HG03025 (cell line): ENCODE measurements around the gene ARL8A.
"Not testable (repeated sequence)": the region's sequence is repeated elsewhere in the genome, so short reads cannot be mapped to it uniquely, and the experiment has no call there.

Experiments used
- ATAC-seq: cut with Tn5 transposase; IDR thresholded peaks from one replicate; pipeline ENCODE4 v1.9.1; 2021; ENCODE audit warnings: mild to moderate bottlenecking, moderate library complexity; ENCODE audit not compliant: unreplicated experiment, low FRiP score

ARL8A gene

GRCh38 chr1:202144402-202145067 lies at the start of gene ARL8A:
Gene ARL8A, minus strand, starts transcription at chr1:202144737. Its CDS starts 165 bp downstream, at chr1:202144572.
- ATAC-seq, result no peak

- ATAC-seq, result no peak
Measured at GRCh38 chr1:202194328-202194648, 49.8 kb upstream of the ARL8A start.

GRCh38 chr1:202193614-202194327 lies 49.2 kb upstream of the ARL8A start, which contains the start of gene LGR6:
Gene LGR6, plus strand, starts transcription at chr1:202193799. Its CDS starts 191 bp downstream, at chr1:202193990.
- ATAC-seq, result no peak

DNA sequence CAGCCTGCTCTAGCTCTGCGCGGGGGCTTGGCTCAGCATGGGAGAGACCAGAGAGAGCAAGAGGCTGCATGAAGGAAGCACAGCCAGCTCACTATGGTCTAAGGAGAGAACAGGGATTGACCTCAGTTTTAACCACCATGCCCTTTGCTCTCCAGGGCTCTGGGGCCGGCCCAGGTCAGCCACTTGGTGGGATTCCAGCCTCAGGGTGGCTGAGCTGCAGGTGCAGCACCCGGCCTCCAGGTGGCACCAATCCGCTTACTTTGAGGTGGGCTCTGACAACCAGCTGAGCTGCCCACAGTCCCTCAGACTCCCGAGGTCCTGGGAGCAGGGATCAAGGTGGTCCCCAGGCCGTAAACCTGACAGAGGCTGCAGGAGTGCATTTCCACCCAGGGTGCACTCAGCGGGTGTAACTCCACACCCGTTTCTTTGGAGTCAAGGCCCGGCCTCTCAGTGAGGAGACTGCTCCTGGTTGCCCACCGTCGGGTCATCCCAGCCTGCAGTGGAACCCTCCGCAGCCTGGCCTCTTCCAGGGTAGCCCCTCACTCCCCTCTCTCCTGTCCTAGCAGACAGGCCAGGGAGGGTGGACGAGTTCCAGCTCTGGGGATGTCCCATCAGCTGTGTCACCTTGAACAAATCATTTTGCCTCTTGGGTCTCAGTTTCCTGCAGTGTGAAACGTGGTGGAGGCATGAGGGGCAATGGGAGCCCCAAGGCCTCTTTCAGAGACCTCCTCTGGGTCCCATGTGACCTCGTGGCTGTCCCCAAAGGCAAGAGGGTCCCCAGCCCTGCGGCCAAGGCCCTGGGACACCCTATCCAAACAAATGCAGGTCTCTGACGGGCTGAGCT lies 48.5 kb upstream of the ARL8A start:
- no peak for ATAC-seq

GRCh38 chr1:202191391-202191790 lies 46.9 kb upstream of the ARL8A start:
- ATAC-seq, result not testable (repeated sequence)

DNA sequence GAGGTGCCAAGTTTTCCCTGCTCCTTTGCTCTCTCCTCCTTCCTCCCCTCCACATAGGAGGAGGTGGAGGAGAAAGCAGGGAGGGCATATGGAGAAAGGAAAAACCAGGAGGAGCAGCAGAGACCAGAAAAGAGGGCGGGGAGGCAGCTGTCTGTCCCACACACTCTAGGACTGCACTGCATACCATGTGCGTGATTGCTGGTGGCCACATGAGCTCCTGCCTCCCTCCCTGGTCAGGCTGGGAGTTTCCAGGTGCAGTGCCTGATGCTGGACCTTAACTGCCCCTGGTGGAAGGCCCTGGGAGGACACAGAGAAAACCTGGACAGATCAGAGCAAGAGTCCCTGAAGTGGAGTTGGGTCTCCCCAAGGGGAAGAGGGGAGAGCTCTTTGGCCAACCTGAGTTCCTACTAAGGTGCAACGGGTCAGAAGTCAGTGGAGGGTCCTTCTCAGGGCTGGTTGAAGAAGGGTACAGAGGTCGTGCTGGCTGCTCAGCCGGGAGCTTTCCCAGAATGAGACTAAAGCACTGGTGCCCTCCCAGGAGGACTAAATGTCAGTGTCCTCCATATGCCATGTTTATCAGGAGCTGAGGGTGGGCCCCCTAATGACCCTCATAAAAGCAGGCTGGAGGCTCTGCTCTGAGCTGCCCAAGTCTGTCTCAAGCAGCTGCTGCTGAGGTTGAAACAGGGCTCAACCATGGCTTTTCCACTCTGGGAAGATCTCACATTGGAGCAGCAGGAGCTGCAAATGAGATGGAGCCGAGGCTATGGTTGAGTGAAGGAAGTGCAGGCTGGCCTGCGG lies 45.6 kb upstream of the ARL8A start:
- no peak for ATAC-seq

DNA sequence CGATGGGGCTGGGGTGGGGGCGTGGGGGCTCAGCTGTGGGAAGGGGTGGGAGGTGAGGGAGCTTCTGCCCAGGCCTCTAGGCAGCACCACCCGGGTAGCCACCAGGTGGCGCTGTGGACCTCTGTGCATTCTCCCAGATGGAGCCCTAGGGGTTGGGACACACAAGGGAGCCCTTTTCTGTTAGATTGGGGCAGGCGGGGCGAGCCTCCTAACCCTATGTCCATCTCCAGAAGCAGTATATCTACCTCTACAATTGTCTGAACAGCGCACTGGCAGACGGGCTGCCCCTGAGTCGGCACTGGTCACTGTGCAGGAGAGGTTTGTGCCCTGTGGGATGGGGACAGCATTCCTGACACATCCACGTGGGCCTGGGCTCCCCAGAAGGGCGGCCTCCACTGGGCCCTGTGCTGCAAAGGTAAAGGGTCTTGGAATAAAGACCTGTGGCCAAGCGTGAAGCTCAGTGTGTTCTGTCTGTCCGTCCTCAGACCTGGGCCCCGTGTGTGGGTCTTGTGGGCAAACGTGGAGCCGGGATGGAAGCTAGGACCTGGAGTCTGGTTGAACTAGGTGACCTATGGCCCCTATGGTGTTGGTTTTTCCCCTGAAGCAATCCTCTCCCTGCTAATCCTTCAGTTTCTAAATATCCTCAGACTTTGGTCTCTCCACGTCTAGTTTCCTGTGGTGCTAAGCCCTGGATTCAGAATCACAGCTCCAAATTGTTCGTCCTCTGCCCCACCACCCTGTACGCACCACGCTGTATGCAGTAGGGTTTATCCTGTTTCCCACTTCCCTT lies 44.7 kb upstream of the ARL8A start:
- no peak for ATAC-seq

DNA sequence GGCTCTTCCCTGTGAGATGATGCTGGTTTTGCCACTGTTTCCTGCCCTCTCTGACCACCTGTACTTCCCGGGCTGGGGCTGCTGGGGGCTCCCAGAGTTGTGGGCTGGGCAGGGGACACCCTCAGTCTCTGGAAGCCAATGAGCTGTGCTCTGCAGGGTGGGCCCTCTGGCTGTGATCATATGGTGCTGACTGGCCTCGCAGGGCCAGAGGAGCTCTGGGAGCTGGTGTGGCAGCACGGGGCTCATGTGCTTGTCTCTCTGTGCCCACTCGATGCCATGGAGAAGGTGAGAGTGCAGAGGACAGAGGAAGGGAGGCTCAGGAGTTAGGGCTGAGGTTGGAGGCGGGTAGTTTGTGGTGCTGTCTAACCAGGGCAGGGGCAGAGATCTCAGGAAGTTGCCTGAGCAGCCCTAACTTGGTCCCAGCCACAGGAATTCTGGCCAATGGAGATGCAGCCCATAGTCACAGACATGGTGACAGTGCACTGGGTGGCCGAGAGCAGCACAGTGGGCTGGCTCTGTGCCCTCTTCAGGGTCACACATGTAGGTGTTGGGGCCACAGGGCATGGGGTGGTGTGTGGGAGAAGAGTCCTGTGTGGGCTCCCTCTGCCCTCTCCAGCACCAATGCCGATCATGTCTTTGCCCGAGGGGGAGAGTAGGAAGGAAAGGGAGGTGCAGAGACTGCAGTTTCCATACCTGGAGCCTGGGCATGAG lies 43.3 kb upstream of the ARL8A start:
- ATAC-seq, result no peak

GRCh38 chr1:202187041-202187671 lies 42.6 kb upstream of the ARL8A start:
- ATAC-seq, result no peak

DNA sequence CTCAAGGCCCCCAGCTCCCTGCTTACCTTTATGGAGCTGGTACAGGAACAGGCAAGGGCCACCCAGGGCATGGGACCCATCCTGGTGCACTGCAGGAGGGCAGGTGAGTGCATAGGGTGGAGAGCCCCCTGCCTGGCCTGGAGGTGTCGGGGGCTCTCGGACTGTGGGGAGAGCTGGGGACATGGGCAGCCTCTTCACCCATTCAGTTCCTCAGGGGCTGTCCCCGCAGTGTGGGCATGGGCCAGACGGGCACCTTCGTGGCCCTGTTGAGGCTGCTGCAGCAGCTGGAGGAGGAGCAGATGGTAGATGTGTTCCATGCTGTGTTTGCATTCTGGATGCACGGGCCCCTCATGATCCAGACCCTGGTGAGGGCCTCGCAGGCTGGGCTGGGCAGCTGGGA lies 41.8 kb upstream of the ARL8A start:
- no peak for ATAC-seq

GRCh38 chr1:202184750-202185460 lies 40.4 kb upstream of the ARL8A start:
- ATAC-seq, result no peak

DNA sequence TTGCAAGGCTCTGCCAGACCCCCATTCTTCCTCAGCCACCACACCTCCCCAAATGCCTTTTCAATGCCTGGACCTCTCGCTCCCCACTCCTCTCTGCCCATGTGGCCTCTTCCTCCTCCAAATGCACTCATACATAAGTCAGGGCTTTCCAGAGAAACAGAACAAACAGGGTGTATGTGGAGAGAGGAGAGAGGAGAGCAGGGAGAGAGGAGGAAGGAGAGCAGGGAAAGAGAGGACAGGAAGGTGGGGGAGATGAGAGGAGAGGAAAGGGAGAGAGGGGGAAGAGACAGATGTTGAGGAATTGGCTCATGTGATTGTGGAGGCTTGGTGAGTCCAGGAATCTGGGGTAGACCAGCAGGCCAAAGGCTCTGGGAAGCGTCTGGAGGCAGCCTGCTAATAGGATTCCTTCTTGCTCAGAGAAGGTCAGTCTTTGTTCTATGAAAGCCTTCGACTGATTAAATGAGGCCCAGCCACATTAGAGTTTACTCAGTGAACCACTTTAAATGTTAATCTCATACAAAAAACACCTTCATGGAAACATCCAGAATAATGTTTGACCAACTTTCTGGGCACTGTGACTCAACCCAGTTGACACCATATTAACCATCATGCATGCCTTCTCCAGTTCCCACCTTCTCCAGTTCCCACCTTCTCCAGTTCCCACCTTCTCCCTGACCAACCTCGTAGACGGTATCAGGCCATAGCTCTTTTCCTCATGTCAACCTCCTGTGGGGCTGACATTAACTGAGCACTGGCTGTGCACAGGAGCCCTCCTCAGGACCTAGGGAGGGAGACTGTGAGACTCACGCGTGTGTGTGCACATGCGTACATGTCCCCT lies 37.7 kb upstream of the ARL8A start:
- ATAC-seq, result no peak

DNA sequence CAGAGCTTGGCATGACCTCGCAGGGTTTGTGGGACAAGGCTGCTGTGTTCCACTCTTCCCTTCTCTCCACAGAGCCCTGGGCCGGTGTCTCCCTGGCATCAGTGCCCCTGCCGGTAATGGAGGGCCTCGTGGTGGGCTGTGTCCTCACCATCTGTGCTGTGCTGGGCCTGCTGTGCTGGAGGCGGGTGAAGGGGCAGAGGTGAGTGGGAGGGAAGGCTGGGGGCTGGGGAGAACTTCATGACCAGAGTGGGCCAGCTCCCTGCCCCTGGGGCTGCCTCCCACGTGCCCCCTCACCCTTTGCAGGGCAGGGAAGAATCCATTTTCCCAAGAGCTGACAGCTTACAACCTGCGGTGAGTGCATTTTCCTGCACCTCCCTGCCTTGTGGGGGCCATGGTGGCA lies 37.0 kb upstream of the ARL8A start:
- ATAC-seq, result no peak

- ATAC-seq, result not testable (repeated sequence)
Measured at GRCh38 chr1:202180751-202181139, 36.2 kb upstream of the ARL8A start.

DNA sequence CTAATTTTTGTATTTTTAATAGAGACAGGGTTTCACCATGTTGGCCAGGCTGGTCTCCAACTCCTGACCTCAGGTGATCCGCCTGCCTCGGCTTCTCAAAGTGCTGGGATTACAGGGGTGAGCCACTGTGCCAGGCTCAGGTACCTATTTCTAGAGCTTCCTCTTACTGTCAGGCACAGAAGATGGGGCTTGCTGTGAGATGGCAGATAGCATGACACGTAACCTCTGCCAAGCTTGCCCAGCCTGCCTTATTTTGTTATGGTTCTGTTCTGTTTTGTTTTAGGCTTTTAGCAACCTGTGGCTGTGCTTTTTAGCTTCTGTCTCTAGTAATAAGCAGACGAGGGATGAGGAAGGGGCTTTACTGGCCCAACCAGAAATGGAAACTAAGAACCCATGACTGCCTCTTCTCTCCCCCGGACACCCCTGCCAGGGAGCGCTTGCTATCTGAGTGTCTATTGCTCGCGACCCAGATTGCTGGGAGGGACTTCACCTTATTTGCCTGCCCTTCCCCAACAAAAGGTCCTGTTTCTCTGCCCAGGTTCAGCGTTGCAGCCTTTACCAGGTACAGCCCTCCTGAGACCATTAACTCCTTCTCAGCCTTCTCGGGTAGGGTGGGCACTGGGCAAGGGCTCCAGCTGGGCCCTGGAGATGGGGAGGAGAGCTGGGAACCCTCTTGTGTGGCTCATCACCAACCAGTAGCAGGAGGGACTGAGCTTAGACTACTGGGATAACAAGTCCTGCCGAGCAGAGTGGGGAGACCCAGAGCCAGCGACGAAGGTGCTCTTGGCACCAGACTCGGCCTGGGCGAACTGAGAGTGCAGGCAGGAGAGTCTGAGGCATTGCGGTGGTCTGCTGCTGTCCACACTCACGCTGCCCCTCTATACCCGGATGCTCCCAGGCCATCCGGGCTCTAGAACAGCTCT lies 35.6 kb upstream of the ARL8A start:
- no peak for ATAC-seq
